HEK293 (cell line): ENCODE measurements around the gene CFAP157.

Experiments
- CTCF ChIA-PET: fragments of 350-600 bp; formaldehyde crosslinking; extraction: SDS; loops from one replicate; lab custom pipeline; 2021; ENCODE audit warnings: antibody characterized with exemption; lab: Yijun Ruan, JAX
- POLR2A ChIA-PET: fragments of 300-600 bp; formaldehyde crosslinking; extraction: SDS; loops from one replicate; lab custom pipeline; 2020; ENCODE audit warnings: antibody characterized with exemption, inconsistent platforms; lab: Yijun Ruan, JAX
- H3K27ac ChIP-seq: fragments of 200-500 bp; sonication (Bioruptor generic); 2 replicates; pipeline ENCODE4 v1.5.1; 2014; ENCODE audit warnings: low read depth, low read length, control low read depth, inconsistent platforms; ENCODE audit errors: extremely low read depth
- H3K36me3 ChIP-seq, 2 experiments: fragments of 200-500 bp in 1 of 2; sonication (Bioruptor generic) in 1 of 2; 1 replicate in 1 of 2; 2 replicates in 1 of 2; pipeline ENCODE4 v1.5.1; 2014 to 2017; ENCODE audit warnings: inconsistent platforms in 2 of 2, low read length in 2 of 2; ENCODE audit not compliant: control insufficient read depth in 2 of 2, insufficient read depth in 1 of 2
- H3K4me1 ChIP-seq: fragments of 200-500 bp; sonication (Bioruptor generic); 2 replicates; pipeline ENCODE4 v1.5.1; 2014; ENCODE audit warnings: mild to moderate bottlenecking, low read length, inconsistent platforms; ENCODE audit not compliant: control insufficient read depth, insufficient read depth
- H3K4me3 ChIP-seq: 2 replicates; pipeline ENCODE4 v1.5.1; 2011; ENCODE audit warnings: low read depth, mild to moderate bottlenecking, control low read depth, low read length, moderate library complexity
- H3K9me3 ChIP-seq: fragments of 200-500 bp; sonication (Bioruptor generic); 2 replicates; pipeline ENCODE4 v1.5.1; 2014; ENCODE audit warnings: low read depth, low read length, inconsistent platforms; ENCODE audit not compliant: control insufficient read depth, insufficient read depth
- GLIS1 ChIP-seq: fragments of 450-650 bp; formaldehyde crosslinking; IDR thresholded peaks from 2 replicates; pipeline ENCODE4 v1.5.1; 2016; ENCODE audit warnings: missing biosample characterization, missing genetic modification characterization
- PATZ1 ChIP-seq: fragments of 450-650 bp; formaldehyde crosslinking; IDR thresholded peaks from 2 replicates; pipeline ENCODE4 v1.5.1; 2016; ENCODE audit warnings: missing biosample characterization, missing genetic modification characterization
- SCRT2 ChIP-seq: fragments of 450-650 bp; formaldehyde crosslinking; IDR thresholded peaks from 2 replicates; pipeline ENCODE4 v1.5.1; 2016; ENCODE audit warnings: missing biosample characterization, missing genetic modification characterization
- ZBTB10 ChIP-seq: fragments of 450-650 bp; formaldehyde crosslinking; IDR thresholded peaks from 2 replicates; pipeline ENCODE4 v1.5.1; 2016; ENCODE audit warnings: missing biosample characterization, missing genetic modification characterization
- ZBTB6 ChIP-seq: fragments of 450-650 bp; formaldehyde crosslinking; IDR thresholded peaks from 2 replicates; pipeline ENCODE4 v1.5.1; 2017; ENCODE audit warnings: missing biosample characterization, missing genetic modification characterization
- ZEB2 ChIP-seq: fragments of 450-650 bp; formaldehyde crosslinking; IDR thresholded peaks from 2 replicates; pipeline ENCODE4 v1.5.1; 2016; ENCODE audit warnings: missing biosample characterization, missing genetic modification characterization
- ZIC2 ChIP-seq: fragments of 450-650 bp; formaldehyde crosslinking; IDR thresholded peaks from 2 replicates; pipeline ENCODE4 v1.5.1; 2016; ENCODE audit warnings: missing biosample characterization, missing genetic modification characterization
- ZNF138 ChIP-seq: fragments of 450-650 bp; formaldehyde crosslinking; IDR thresholded peaks from 2 replicates; pipeline ENCODE4 v1.5.1; 2016; ENCODE audit warnings: missing biosample characterization, missing genetic modification characterization, borderline replicate concordance
- ZNF211 ChIP-seq: fragments of 450-650 bp; formaldehyde crosslinking; IDR thresholded peaks from 2 replicates; pipeline ENCODE4 v1.5.1; 2016; ENCODE audit warnings: low read depth, missing biosample characterization, missing genetic modification characterization
- ZNF341 ChIP-seq: fragments of 450-650 bp; formaldehyde crosslinking; IDR thresholded peaks from 2 replicates; pipeline ENCODE4; 2016; ENCODE audit warnings: low read depth, missing biosample characterization, missing genetic modification characterization
- ZNF426 ChIP-seq: fragments of 450-650 bp; formaldehyde crosslinking; IDR thresholded peaks from 2 replicates; pipeline ENCODE4 v1.5.1; 2017; ENCODE audit warnings: missing biosample characterization, missing genetic modification characterization, mild to moderate bottlenecking, inconsistent platforms, moderate library complexity
- ZNF48 ChIP-seq: fragments of 450-650 bp; formaldehyde crosslinking; IDR thresholded peaks from 2 replicates; pipeline ENCODE4 v1.5.1; 2016; ENCODE audit warnings: missing biosample characterization, missing genetic modification characterization
- ZNF701 ChIP-seq: fragments of 450-650 bp; formaldehyde crosslinking; IDR thresholded peaks from 2 replicates; pipeline ENCODE4 v1.5.1; 2016; ENCODE audit warnings: missing biosample characterization, missing genetic modification characterization
- ZNF704 ChIP-seq: fragments of 450-650 bp; formaldehyde crosslinking; IDR thresholded peaks from 2 replicates; pipeline ENCODE4 v1.5.1; 2016; ENCODE audit warnings: missing biosample characterization, missing genetic modification characterization

The CFAP157 gene

GRCh38 chr9:127711831-127712274, 5.1 kb downstream of the CFAP157 start:
- H3K27ac ChIP-seq = no peak overlapping the region
- no peaks in the 10 kb centered on the region for H3K4me1 ChIP-seq
- POLR2A ChIA-PET = interaction anchor here (1.2 kb wide), 2 partner anchors 23 to 186 kb away, joined by 4 read pairs; partner anchors contain the start of gene TOR2A
- H3K36me3 ChIP-seq = no peaks in the 10 kb centered on the region
- H3K4me3 ChIP-seq = no peak overlapping the region
- TF ChIP-seq ZBTB6 (tag by site-specific recombination) = no peak
- TF ChIP-seq ZNF701 (tag by site-specific recombination) = no peak
- TF ChIP-seq ZNF48 (tag by site-specific recombination) = no peak
- TF ChIP-seq ZNF211 = no peak
- TF ChIP-seq GLIS1 (tag by site-specific recombination) = peak; percentile 67
- TF ChIP-seq ZNF138 (tag by site-specific recombination) = no peak
- peak; percentile 19; the same call in 1 of the 2 replicates for TF ChIP-seq ZNF341 (tag by site-specific recombination)
- no peak for TF ChIP-seq ZEB2 (tag by site-specific recombination)
- no peak for TF ChIP-seq ZBTB10 (tag by site-specific recombination)
- TF ChIP-seq PATZ1 (tag by site-specific recombination) = 0 out of 2 replicates have a peak, but pooled peaks have one; percentile 57
- TF ChIP-seq ZIC2 (tag by site-specific recombination) = peak; percentile 89
- TF ChIP-seq SCRT2 (tag by site-specific recombination) = peak; percentile 53
- TF ChIP-seq, all 188 proteins: peak for 5
- CTCF ChIA-PET = interaction anchor here (1.6 kb wide), 1 partner anchor 23 kb away, joined by 5 read pairs; the partner anchor contains the start of gene TOR2A
- no peaks in the 10 kb centered on the region for H3K9me3 ChIP-seq

- H3K9me3 ChIP-seq = no peaks in the 10 kb centered on the region
- ChIA-PET CTCF (interaction anchor here (0.8 to 1.6 kb wide), 2 partner anchors 22 to 86 kb away, joined by 3 to 5 read pairs; partner anchors contain the start of gene TOR2A), POLR2A (interaction anchor here (1.2 kb wide), 2 partner anchors 22 to 185 kb away, joined by 4 read pairs; partner anchors contain the start of gene TOR2A)
- TF ChIP-seq ZNF341 (tag by site-specific recombination) (0 out of 2 replicates have a peak, but pooled peaks have one; percentile 4), ZNF426 (tag by site-specific recombination) (no peak), ZNF704 (tag by site-specific recombination) (no peak)
- H3K4me3 ChIP-seq = no peak overlapping the region
- no peak overlapping the region for H3K27ac ChIP-seq
- no peaks in the 10 kb centered on the region for H3K4me1 ChIP-seq
- no peaks in the 10 kb centered on the region for H3K36me3 ChIP-seq
Measured at GRCh38 chr9:127712371-127712770, 5.6 kb downstream of the CFAP157 start.
